SK-N-SH (cell line): ENCODE results near the gene CHCHD3. TPM values are rescaled to one million over a fixed set of nuclear protein-coding genes. Genes with fewer than 3 reads are reported as not detected.

Experiments
- CTCF ChIA-PET: fragments of 300-600, 350-600 bp; formaldehyde crosslinking; extraction: SDS; loops from one replicate; lab custom pipeline; 2021; lab: Yijun Ruan, JAX
- POLR2A ChIA-PET: fragments of 350-600 bp; sonication (Branson Sonifier 250); formaldehyde crosslinking; extraction: SDS; loops from one replicate; lab custom pipeline; 2020; ENCODE audit warnings: antibody characterized with exemption, inconsistent platforms; lab: Yijun Ruan, JAX
- DNase-seq: peaks from one replicate; pipeline ENCODE4 v3.0.0; 2012
- H2AFZ ChIP-seq: fragments of 200-600 bp; sonication (generic); 2 replicates; pipeline ENCODE4 v1.8.1; 2016; ENCODE audit warnings: antibody characterized with exemption, mild to moderate bottlenecking, low read depth
- H3F3A ChIP-seq: fragments of 200-600 bp; sonication (generic); replicated peaks from 2 replicates; pipeline ENCODE3; 2016; ENCODE audit warnings: antibody characterized with exemption, mild to moderate bottlenecking; ENCODE audit not compliant: insufficient read depth
- H3K27ac ChIP-seq, 2 experiments: fragments of 200-500 bp in 1 of 2; fragments of 200-600 bp in 1 of 2; sonication (Bioruptor generic) in 1 of 2; sonication (generic), shearing (Covaris generic) in 1 of 2; 2 replicates each; pipeline versions ENCODE4 v1.5.1 to v1.6.1; 2014 to 2016; ENCODE audit warnings: low read depth in 2 of 2, inconsistent platforms in 1 of 2, low read length in 1 of 2, mild to moderate bottlenecking in 1 of 2, mixed read lengths in 1 of 2
- H3K27me3 ChIP-seq: fragments of 200-600 bp; sonication (generic), shearing (Covaris generic); 2 replicates; pipeline ENCODE4 v1.6.1; 2016; ENCODE audit warnings: mixed run types; ENCODE audit not compliant: insufficient read depth
- H3K36me3 ChIP-seq, 2 experiments: fragments of 200-500 bp in 1 of 2; fragments of 200-600 bp in 1 of 2; sonication (Bioruptor generic) in 1 of 2; sonication (generic) in 1 of 2; replicated peaks in 1 of 2; 2 replicates each; pipeline versions ENCODE3 to v1.5.1; 2014 to 2016; ENCODE audit warnings: low read length in 1 of 2, mild to moderate bottlenecking in 1 of 2; ENCODE audit not compliant: insufficient read depth in 2 of 2, control insufficient read depth in 1 of 2
- H3K4me1 ChIP-seq, 2 experiments: fragments of 200-500 bp in 1 of 2; fragments of 200-600 bp in 1 of 2; sonication (Bioruptor generic) in 1 of 2; sonication (generic), shearing (Covaris generic) in 1 of 2; 2 replicates each; pipeline versions ENCODE4 v1.5.1 to v1.6.1; 2014 to 2016; ENCODE audit warnings: low read depth in 1 of 2, low read length in 1 of 2, mixed run types in 1 of 2; ENCODE audit not compliant: insufficient read depth in 2 of 2, control insufficient read depth in 1 of 2
- H3K4me2 ChIP-seq: fragments of 200-600 bp; sonication (generic), shearing (Covaris generic); 2 replicates; pipeline ENCODE4 v1.6.1; 2017; ENCODE audit warnings: mixed run types
- H3K4me3 ChIP-seq, 2 experiments: fragments of 200-500 bp in 1 of 2; fragments of 200-600 bp in 1 of 2; sonication (Bioruptor generic) in 1 of 2; sonication (generic), shearing (Covaris generic) in 1 of 2; 2 replicates each; pipeline versions ENCODE4 v1.5.1 to v1.8.1; 2014 to 2016; ENCODE audit warnings: low read depth in 2 of 2, inconsistent platforms in 1 of 2, low read length in 1 of 2, mild to moderate bottlenecking in 1 of 2, mixed read lengths in 1 of 2, moderate library complexity in 1 of 2
- H3K79me2 ChIP-seq: fragments of 200-600 bp; sonication (generic); 2 replicates; pipeline ENCODE4 v1.8.1; 2017; ENCODE audit warnings: mild to moderate bottlenecking; ENCODE audit not compliant: insufficient read depth
- H3K9ac ChIP-seq: fragments of 200-600 bp; sonication (generic); 2 replicates; pipeline ENCODE4 v1.6.1; 2017; ENCODE audit warnings: mixed run types
- H3K9me2 ChIP-seq: fragments of 200-600 bp; sonication (generic); 2 replicates; pipeline ENCODE4 v1.6.1; 2017; ENCODE audit warnings: mixed run types
- H3K9me3 ChIP-seq: fragments of 200-600 bp; sonication (generic); 2 replicates; pipeline ENCODE4 v1.6.1; 2017; ENCODE audit warnings: mixed run types, mild to moderate bottlenecking, moderate library complexity
- H4K20me1 ChIP-seq: fragments of 200-600 bp; sonication (generic); 2 replicates; pipeline ENCODE4 v1.6.1; 2017; ENCODE audit warnings: mild to moderate bottlenecking, mixed run types; ENCODE audit not compliant: insufficient read depth
- CTCF ChIP-seq: fragments of 200-600 bp; sonication (generic); IDR thresholded peaks from 2 replicates; pipeline ENCODE4 v1.6.1; 2017; ENCODE audit warnings: antibody characterized with exemption, mild to moderate bottlenecking, moderate library complexity
- FOXJ3 ChIP-seq: sonication (generic); formaldehyde crosslinking; IDR thresholded peaks from 2 replicates; pipeline ENCODE4 v1.5.1; 2020; ENCODE audit warnings: mild to moderate bottlenecking, missing genetic modification reagents
- GATA2 ChIP-seq: sonication (generic); formaldehyde crosslinking; IDR thresholded peaks from 2 replicates; pipeline ENCODE4 v1.5.0; 2020; ENCODE audit warnings: mild to moderate bottlenecking, missing genetic modification reagents
- IRF3 ChIP-seq: fragments of 150-350 bp; IDR thresholded peaks from 2 replicates; pipeline ENCODE4 v1.6.1; 2016; ENCODE audit warnings: mild to moderate bottlenecking, low read depth, low read length
- JUND ChIP-seq: IDR thresholded peaks from 2 replicates; pipeline ENCODE4 v1.4.0; 2012
- MAX ChIP-seq: IDR thresholded peaks from 2 replicates; pipeline ENCODE4 v1.4.0; 2012; ENCODE audit warnings: low read depth
- NRF1 ChIP-seq: IDR thresholded peaks from 2 replicates; pipeline ENCODE4 v1.6.1; 2012; ENCODE audit warnings: low read depth, mild to moderate bottlenecking, low read length
- PBX3 ChIP-seq: IDR thresholded peaks from 2 replicates; pipeline ENCODE4; 2012
- RFX5 ChIP-seq: IDR thresholded peaks from 2 replicates; pipeline ENCODE4 v1.6.1; 2012; ENCODE audit warnings: mild to moderate bottlenecking, improper control_type of control experiment, low read length
- RXRA ChIP-seq: IDR thresholded peaks from 2 replicates; pipeline ENCODE4 v1.4.0; 2012; ENCODE audit warnings: low read depth, mild to moderate bottlenecking, borderline replicate concordance
- SIN3A ChIP-seq: IDR thresholded peaks from 2 replicates; pipeline ENCODE4 v1.6.1; 2012; ENCODE audit warnings: low read depth, mild to moderate bottlenecking, low read length, moderate library complexity, borderline replicate concordance
- TCF12 ChIP-seq: IDR thresholded peaks from 2 replicates; pipeline ENCODE4 v1.4.0; 2012
- TEAD4 ChIP-seq: IDR thresholded peaks from 2 replicates; pipeline ENCODE4 v1.4.0; 2012; ENCODE audit warnings: mild to moderate bottlenecking, borderline replicate concordance; ENCODE audit not compliant: insufficient read depth
- YY1 ChIP-seq: IDR thresholded peaks from 2 replicates; pipeline ENCODE4 v1.4.0; 2012; ENCODE audit warnings: low read depth, mild to moderate bottlenecking
- ZBTB33 ChIP-seq: IDR thresholded peaks from 2 replicates; pipeline ENCODE4 v1.4.0; 2012; ENCODE audit warnings: low read depth, borderline replicate concordance
- WGBS: methylation state at CpG from one replicate; pipeline ENCODE4 v1.1.6; 2017; ENCODE audit warnings: low lambda C conversion rate; 5-methylcytosine and 5-hydroxymethylcytosine counted together
- polyA plus RNA-seq, 3 experiments: library from polyadenylated mRNA; depleted of rRNA; stranded (reverse); fragments of >200 nt; gene quantifications; 2 replicates each; pipeline ENCODE4 v1.2.3, GENCODE V29; 2012

The CHCHD3 gene
- polyA plus RNA-seq, 1 of the 3 experiments (the other 2 are of a cell fraction), result 97.1 TPM

- H3F3A ChIP-seq, result no peaks in the 10 kb centered on the region
- no peak overlapping the region for H3K9ac ChIP-seq
- H3K27me3 ChIP-seq, result peaks cover 6% of the 10 kb centered on the region; the same call in 1 of the 2 replicates
- CTCF ChIA-PET, result interaction anchor here (0.8 to 2.2 kb wide), 2 partner anchors 11 to 389 kb away, joined by 3 to 5 read pairs; no protein-coding TSS in a partner anchor
- peaks cover 4% of the 10 kb centered on the region; the same call in 1 of the 2 replicates for H3K9me3 ChIP-seq
- no peak for DNase-seq
- no peaks in the 10 kb centered on the region for H4K20me1 ChIP-seq
- H2AFZ ChIP-seq, result no peak overlapping the region
- 56% methylated on average over 2 of the region's 2 CpGs for WGBS
- H3K27ac ChIP-seq, result no peak overlapping the region
- H3K79me2 ChIP-seq, result no peaks in the 10 kb centered on the region
- no peaks in the 10 kb centered on the region for H3K36me3 ChIP-seq
- H3K9me2 ChIP-seq, result no peaks in the 10 kb centered on the region
- no peaks in the 10 kb centered on the region for H3K4me1 ChIP-seq
- TF ChIP-seq RXRA, result no peak
- no peak for TF ChIP-seq JUND
- TF ChIP-seq ZBTB33, result no peak
- no peak for TF ChIP-seq NRF1
- no peak for TF ChIP-seq TCF12
- no peak for TF ChIP-seq TEAD4
- TF ChIP-seq PBX3, result no peak
- no peak for TF ChIP-seq MAX
- TF ChIP-seq SIN3A, result no peak
- no peak for TF ChIP-seq GATA2 (CRISPR knock-in tag)
- TF ChIP-seq RFX5, result no peak
- no peak for TF ChIP-seq CTCF
- TF ChIP-seq YY1, result no peak
- no peak for TF ChIP-seq IRF3
- no peak for TF ChIP-seq FOXJ3 (CRISPR knock-in tag)
- no peak overlapping the region for H3K4me3 ChIP-seq
- POLR2A ChIA-PET, result no interaction called here
- H3K4me2 ChIP-seq, result no peak overlapping the region
Observed at GRCh38 chr7:133112976-133113375, 31.1 kb upstream of the CHCHD3 start.
